Fibroblast of lung (primary cell): ENCODE data around the gene IL17B.

Experiments
- CTCF ChIP-seq, 2 donors: IDR thresholded peaks in 1 of 2; conservative IDR thresholded peaks in 1 of 2; 1 replicate in 1 of 2; 2 replicates in 1 of 2; pipeline ENCODE4 v1.5.1; 2011 to 2012; ENCODE audit warnings: low read length in 2 of 2, control low read depth in 1 of 2, inconsistent platforms in 1 of 2, low read depth in 1 of 2, mild to moderate bottlenecking in 1 of 2
- EZH2 ChIP-seq: IDR thresholded peaks from 2 replicates; pipeline ENCODE4 v1.5.1; 2012; ENCODE audit warnings: low read length, control low read depth, mild to moderate bottlenecking; ENCODE audit errors: missing control alignments

DNA sequence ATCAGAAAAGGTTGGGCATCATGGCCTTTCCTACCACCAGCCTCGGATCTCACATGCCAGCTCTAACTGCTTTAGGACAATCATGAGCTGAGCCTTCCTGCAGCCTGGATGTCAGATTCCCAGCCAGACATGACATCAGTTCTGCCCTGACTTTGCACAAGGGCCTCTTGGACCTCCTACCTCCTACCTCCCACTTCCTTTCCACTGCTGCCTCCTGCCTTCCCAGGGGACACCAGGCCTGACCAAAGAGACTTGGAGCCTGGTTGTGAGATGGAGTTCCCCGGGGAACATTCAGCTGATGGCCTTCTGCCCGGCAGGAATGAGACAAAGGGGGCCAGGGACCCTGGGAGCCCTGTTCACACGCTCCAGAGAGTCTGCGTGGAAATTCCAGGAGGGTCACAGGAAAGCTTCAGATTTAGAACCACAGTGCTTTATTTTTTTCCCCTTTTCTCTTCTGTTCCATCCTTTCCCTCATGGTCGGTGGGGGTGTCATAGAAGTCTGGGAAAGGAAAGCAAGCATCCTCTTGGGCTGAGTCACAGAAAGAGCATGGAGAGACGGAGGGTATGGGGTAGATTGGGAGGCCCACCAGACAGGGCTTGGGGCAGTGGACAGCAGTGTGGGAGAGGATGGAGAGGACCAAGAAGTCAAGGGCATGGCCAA is 35.4 kb upstream of the IL17B start:
- TF ChIP-seq CTCF (conservative IDR thresholded peaks at IDR 0.05 in 1 of 2, IDR thresholded peaks at IDR 0.05 in 1 of 2; ENCODE audit: low read depth in 1 of 2, low read length in 2 of 2), result no peak
- TF ChIP-seq EZH2, result no peak
